Ishikawa (cell line): ENCODE data around the gene SETD7.

ENCODE experiments used
- CEBPB ChIP-seq: IDR thresholded peaks from 2 replicates; pipeline ENCODE4 v1.6.1; 2012
- CREB1 ChIP-seq: IDR thresholded peaks from 2 replicates; pipeline ENCODE4 v1.6.1; 2012; ENCODE audit warnings: low read depth
- EGR1 ChIP-seq: IDR thresholded peaks from 2 replicates; pipeline ENCODE4 v1.6.1; 2012
- EP300 ChIP-seq: IDR thresholded peaks from 2 replicates; pipeline ENCODE4 v1.6.1; 2012; ENCODE audit warnings: borderline replicate concordance
- FOXM1 ChIP-seq: IDR thresholded peaks from 2 replicates; pipeline ENCODE4 v1.6.1; 2012; ENCODE audit warnings: low read depth, borderline replicate concordance
- NFIC ChIP-seq: IDR thresholded peaks from 2 replicates; pipeline ENCODE4 v1.6.1; 2012
- RAD21 ChIP-seq: IDR thresholded peaks from 2 replicates; pipeline ENCODE4 v1.6.1; 2012; ENCODE audit warnings: low read depth
- TAF1 ChIP-seq: IDR thresholded peaks from 2 replicates; pipeline ENCODE4 v1.6.1; 2012; ENCODE audit warnings: low read depth, mild to moderate bottlenecking
- TCF12 ChIP-seq: IDR thresholded peaks from 2 replicates; pipeline ENCODE4 v1.6.1; 2012; ENCODE audit warnings: low read depth
- TEAD4 ChIP-seq: IDR thresholded peaks from 2 replicates; pipeline ENCODE4 v1.6.1; 2012
- YY1 ChIP-seq: IDR thresholded peaks from 2 replicates; pipeline ENCODE4 v1.6.1; 2012; ENCODE audit warnings: low read depth
- ZBTB7A ChIP-seq: IDR thresholded peaks from 2 replicates; pipeline ENCODE4 v1.6.1; 2012; ENCODE audit warnings: low read depth
- TF ChIP-seq, protein P1 (sequence below): IDR thresholded peaks from 2 replicates; pipeline ENCODE4 v1.6.1; 2012; ENCODE audit warnings: low read depth, mild to moderate bottlenecking
- TF ChIP-seq, protein P2 (sequence below): IDR thresholded peaks from 2 replicates; pipeline ENCODE4 v1.6.1; 2012
- TF ChIP-seq, protein P3 (sequence below): IDR thresholded peaks from 2 replicates; pipeline ENCODE4 v1.6.1; 2012

The SETD7 gene

DNA sequence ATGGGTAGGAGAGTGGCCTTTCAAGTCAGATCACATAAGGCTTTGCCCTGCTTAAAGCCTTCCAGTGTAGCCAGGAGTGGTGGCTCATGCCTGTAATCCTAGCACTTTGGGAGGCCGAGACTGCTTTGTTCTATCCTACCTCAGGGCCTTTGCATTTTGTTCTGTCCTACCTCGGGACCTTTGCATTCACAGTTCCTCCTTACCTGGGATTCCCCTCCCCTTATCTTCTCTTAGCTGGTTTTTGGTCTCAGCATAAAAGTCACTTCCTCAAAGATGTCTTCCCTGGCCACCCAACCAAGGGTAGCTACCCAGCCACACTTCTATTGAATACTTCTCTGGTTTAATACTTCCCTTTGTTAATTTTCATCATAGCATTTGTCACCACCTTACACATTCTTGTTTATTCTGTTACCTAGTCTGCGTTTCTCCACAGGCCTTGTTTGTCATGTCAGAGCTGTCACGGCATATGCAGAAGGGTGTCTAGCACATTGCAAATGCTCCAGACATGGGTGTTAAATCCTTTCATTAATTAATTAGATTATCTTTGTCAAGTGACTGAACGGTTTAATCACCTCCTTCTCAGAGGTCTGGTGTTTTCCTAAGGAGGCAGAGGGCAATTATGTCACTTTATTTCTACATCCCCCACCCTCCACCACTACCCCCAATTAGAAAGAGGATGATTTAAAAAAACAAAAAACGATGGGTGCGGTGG is 11.3 kb upstream of the SETD7 start:
- TF ChIP-seq, protein P1, sequence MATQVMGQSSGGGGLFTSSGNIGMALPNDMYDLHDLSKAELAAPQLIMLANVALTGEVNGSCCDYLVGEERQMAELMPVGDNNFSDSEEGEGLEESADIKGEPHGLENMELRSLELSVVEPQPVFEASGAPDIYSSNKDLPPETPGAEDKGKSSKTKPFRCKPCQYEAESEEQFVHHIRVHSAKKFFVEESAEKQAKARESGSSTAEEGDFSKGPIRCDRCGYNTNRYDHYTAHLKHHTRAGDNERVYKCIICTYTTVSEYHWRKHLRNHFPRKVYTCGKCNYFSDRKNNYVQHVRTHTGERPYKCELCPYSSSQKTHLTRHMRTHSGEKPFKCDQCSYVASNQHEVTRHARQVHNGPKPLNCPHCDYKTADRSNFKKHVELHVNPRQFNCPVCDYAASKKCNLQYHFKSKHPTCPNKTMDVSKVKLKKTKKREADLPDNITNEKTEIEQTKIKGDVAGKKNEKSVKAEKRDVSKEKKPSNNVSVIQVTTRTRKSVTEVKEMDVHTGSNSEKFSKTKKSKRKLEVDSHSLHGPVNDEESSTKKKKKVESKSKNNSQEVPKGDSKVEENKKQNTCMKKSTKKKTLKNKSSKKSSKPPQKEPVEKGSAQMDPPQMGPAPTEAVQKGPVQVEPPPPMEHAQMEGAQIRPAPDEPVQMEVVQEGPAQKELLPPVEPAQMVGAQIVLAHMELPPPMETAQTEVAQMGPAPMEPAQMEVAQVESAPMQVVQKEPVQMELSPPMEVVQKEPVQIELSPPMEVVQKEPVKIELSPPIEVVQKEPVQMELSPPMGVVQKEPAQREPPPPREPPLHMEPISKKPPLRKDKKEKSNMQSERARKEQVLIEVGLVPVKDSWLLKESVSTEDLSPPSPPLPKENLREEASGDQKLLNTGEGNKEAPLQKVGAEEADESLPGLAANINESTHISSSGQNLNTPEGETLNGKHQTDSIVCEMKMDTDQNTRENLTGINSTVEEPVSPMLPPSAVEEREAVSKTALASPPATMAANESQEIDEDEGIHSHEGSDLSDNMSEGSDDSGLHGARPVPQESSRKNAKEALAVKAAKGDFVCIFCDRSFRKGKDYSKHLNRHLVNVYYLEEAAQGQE = no peak
- TF ChIP-seq ZBTB7A (no peak), FOXM1 (no peak), YY1 (no peak), EP300 (no peak), CEBPB (no peak), RAD21 (no peak), EGR1 (no peak), NFIC (no peak), TAF1 (no peak), CREB1 (no peak), TEAD4 (no peak), TCF12 (no peak)
- TF ChIP-seq, protein P2, sequence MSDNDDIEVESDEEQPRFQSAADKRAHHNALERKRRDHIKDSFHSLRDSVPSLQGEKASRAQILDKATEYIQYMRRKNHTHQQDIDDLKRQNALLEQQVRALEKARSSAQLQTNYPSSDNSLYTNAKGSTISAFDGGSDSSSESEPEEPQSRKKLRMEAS = no peak
- TF ChIP-seq, protein P3, sequence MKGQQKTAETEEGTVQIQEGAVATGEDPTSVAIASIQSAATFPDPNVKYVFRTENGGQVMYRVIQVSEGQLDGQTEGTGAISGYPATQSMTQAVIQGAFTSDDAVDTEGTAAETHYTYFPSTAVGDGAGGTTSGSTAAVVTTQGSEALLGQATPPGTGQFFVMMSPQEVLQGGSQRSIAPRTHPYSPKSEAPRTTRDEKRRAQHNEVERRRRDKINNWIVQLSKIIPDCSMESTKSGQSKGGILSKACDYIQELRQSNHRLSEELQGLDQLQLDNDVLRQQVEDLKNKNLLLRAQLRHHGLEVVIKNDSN = no peak

DNA sequence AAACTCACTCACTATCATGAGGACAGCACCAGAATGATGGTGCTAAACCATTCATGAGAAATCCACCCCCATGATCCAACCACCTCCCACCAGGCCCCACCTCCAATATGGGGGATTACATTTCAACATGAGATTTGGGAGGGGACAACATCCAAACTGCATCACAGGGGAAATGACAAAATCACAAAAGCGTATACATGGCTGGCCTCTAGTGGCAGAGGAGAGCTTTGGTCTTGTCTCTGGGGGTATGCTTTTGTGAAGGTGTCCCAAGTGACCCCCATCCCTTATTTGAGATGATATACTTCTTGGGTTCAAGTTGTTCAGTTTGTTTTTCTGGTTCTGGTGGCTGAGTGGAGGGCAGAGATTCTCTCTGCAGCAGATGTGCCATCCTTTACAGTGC is 8.5 kb upstream of the SETD7 start:
- TF ChIP-seq RAD21 (peak; percentile 53), EP300 (no peak)

DNA sequence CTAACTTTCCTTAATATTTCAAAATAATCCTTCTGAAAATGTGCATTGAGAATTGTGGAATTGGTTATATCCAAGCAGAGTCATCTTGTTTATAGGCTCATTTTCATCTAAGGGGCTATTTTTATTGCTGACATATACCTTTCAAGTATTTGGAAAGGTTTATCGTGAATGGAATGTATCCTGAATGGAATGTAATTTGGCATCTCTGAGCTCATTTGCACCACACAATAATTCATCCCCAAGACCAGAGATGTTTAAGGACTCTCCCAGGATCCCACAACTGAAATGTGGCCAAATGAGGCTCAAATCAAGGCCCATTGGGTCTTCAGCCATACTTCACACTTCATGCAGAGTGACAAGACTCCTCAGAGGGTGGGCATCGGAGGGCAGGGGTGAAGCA is 7.5 kb upstream of the SETD7 start:
- TF ChIP-seq RAD21 (no peak), NFIC (no peak), CREB1 (no peak), TEAD4 (no peak), TCF12 (no peak), CEBPB (no peak)
- TF ChIP-seq, protein P2 = no peak
- TF ChIP-seq, protein P3 = no peak

DNA sequence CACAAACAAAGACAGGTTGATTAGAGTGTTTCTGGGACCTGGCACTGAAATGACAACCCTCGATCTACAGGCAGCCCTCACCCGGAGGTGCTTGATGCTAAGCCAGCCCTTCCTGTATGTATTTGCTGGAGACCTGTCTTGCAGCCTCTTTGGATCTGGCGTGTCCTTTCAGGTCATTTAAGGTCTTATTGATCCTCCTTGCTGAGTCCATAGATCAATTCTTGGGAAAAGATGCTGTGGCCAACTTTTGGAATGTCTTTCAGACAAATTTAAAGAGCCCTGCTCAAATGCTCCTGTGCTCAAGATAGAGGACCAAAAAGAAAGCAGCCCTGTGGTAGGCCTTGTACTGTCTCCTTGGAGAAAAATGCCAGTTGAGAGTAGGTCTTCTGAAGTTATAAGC is 6.8 kb upstream of the SETD7 start:
- no peak for TF ChIP-seq TEAD4
- TF ChIP-seq, protein P3 = no peak
- TF ChIP-seq FOXM1 = no peak
- TF ChIP-seq TCF12 = no peak
- TF ChIP-seq YY1 = no peak
- no peak for TF ChIP-seq EP300
- TF ChIP-seq EGR1 = no peak

DNA sequence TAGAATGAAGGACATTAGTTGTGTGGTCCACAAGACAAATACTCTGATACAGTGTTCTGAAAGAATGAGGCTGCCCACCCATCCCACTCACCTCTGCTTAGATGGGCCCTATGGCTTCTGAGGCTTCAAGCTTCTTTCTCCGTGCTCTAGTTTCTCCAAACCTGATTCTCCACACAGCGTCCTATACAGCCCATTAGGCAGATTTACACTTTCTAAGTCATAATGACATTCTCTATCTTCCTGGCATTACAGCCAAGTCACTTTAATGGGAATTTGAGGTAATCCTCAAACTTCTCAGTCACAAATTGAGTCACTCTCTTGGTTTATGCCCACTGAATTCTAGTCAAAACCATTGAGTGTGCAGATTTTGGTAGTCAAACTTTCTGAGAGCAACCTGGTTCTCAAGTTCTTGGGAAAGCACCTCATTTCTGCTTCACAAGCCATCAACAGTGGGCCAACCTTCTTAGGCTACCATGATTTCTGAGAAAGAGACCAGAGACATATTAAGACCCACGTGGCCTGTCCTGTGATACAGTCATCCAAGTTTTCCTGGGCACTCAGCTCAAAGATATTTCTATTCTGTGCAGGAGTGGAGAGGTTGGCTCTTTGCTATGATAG is 6.2 kb upstream of the SETD7 start:
- TF ChIP-seq, protein P2 = no peak
- TF ChIP-seq NFIC = no peak
- TF ChIP-seq TCF12 = no peak
- TF ChIP-seq FOXM1 = no peak
- TF ChIP-seq TAF1 = no peak
- TF ChIP-seq TEAD4 = no peak
- TF ChIP-seq EP300 = no peak
- TF ChIP-seq RAD21 = no peak
- TF ChIP-seq EGR1 = no peak
- TF ChIP-seq CEBPB = no peak

DNA sequence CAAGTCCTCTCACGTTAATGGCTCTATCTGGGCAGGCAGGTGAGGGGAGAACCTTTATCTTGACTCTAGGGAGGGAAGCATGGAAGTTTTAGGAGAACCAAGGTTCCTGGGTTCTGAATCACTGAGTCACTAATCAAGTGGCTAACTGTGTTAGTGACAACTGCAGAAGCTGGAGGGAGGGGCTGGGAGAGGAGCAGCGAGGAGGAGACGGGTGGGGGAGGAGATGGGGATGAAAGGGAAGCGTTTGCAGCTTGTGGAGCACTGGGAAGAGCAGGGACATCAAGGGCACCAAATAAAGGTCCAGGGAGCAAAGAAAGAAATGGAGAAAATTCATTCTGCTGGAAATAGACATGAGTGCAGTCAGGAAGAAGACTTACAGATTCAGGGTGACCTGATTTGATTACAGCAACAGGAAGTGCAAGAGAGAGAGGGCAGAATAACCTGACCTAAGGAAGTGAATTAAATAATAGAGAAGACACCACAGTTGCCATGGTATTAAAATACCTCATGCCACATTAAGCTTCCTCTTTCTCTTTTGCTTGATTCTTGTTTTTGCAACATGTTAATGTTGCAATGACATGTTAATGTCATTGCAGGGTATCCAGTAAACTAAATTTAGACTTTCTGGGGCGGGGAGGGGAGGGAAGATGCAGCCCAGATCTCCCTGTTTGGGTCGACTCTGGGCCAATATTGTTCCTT is 4.5 kb upstream of the SETD7 start:
- TF ChIP-seq TCF12 (no peak), NFIC (no peak)
- TF ChIP-seq, protein P3 = no peak

DNA sequence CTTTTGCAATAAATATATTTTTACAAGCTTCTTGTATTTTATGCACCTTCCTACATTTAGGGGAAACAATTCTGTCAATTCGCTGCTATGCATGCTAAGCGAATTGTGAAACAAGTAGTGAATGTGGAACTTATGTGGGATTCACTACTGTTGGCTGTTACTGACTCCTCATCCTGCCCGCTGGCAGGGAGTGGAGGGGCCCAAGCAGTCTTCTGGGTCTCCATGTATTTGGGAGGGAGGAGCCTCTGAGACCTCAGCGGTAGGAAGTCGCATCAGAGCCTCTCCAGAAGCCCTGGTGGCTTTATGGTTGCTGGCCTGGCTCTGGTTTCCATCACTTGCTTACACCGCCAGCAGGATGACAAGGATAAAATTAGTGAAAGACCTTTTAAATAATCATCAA is 3.7 kb upstream of the SETD7 start:
- TF ChIP-seq EGR1 = no peak
- no peak for TF ChIP-seq TEAD4
- TF ChIP-seq TAF1 = no peak
- no peak for TF ChIP-seq FOXM1
- TF ChIP-seq CREB1 = no peak
